HG03439 (cell line): ENCODE measurements around the gene PLAAT3.
"Not testable (repeated sequence)": the region's sequence is repeated elsewhere in the genome, so short reads cannot be mapped to it uniquely, and the experiment has no call there.

Source experiments
- ATAC-seq: cut with Tn5 transposase; IDR thresholded peaks from one replicate; pipeline ENCODE4 v1.9.1; 2021; ENCODE audit warnings: mild to moderate bottlenecking, moderate library complexity; ENCODE audit not compliant: unreplicated experiment

Gene PLAAT3

DNA sequence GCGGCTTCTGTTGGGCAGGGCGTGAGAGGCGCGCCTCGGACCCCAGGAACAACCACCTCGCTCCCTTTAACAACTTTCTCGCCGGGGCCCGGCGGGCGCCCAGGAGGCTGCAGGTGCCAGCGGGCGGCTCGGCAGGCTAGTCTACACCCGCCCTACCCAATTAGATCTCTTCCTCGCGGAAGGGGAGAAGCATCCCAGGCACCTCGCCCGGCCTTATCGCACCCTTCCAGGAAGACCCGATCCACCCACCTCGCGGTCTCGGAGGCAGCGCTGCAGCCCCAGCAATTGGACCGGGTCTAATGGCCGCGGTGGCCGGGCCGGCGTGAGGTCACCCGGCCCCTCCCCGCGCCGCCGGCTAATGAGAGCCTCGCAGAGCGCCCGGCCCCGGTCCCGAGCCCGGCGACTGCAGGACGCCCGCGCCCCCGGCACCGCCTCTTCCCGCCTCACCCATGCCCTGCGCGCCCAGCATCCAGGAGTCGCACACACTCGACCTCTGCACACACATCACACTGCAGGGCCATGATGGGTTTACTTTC lies at the start of gene PLAAT3:
TSS of gene PLAAT3 (minus strand) at position 298 of the 536 bp plus-strand sequence. CDS start 419 bp downstream, outside the sequence.
- ATAC-seq, result no peak

DNA sequence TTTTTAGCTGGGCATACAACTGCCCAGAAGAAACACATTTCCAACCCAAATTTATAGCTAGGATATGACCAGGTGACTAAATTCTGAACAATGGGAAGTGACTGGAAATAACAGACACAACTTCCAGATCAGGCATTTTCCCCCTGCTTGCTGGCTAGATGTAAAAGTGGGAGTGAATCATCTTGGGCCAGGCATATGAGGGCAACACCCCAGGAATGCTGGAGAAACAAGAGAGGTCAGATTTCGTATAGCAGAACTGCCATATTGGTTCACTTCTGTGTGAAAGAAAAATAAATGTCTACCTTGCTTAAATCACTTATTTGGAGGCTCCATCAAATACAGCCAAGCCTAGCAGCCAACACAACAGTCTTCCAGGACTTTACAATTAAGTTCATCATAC lies 49.6 kb upstream of the PLAAT3 start:
- no peak for ATAC-seq

DNA sequence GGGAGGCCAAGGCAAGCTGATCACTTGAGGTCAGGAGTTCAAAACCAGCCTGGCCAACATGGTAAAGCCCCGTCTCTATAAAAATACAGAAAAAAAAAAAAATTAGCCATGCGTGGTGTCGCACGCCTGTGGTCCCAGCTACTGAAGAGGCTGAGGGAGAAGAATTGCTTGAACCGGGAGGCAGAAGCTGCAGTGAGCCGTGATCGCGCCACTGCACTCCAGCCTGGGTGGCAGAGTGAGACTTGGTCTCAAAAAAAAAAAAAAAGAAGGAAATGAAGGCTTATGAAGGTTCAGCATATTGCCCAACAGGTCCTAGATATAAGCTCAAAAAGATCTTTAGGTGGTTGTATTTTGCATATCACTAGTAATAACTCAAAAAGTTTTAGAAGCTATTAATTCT lies 46.7 kb upstream of the PLAAT3 start:
- ATAC-seq, result no peak

DNA sequence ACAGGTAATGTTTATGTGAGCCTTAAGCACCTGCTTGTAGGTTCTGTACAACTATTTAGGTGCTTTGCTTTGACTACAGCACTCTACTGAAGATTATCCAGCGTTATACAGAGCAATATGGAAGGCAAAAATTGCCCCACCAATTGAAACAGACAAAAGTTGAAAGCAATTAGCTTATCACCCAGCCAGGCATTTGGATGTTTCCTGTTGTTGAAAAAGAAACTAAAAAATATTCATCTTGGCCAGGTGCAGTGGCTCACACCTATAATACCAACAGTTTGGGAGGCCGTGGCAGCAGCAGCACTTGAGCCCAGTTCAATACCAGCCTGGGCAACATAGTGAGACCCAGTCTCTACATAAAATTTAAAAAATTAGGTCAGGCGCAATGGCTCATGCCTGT lies 38.4 kb upstream of the PLAAT3 start:
- ATAC-seq, result no peak

DNA sequence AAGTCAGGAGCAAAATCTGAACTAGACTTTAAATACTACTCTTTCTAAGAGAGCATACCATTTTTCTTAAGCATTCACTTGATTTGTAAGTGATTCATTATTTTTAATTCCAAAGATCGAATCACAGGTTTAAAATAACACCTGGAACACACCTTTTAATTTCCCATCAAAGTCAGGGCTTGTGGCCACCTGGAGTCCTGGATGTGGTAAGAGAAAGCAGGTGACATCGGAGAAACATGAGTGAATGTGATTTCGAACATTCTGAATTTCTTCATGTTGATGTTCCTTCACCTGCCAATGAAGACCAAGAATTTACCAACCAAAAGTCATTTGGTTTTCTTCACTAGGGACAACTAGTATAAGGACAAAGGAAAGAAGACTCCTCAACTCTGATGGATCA lies 29.0 kb upstream of the PLAAT3 start:
- no peak for ATAC-seq

DNA sequence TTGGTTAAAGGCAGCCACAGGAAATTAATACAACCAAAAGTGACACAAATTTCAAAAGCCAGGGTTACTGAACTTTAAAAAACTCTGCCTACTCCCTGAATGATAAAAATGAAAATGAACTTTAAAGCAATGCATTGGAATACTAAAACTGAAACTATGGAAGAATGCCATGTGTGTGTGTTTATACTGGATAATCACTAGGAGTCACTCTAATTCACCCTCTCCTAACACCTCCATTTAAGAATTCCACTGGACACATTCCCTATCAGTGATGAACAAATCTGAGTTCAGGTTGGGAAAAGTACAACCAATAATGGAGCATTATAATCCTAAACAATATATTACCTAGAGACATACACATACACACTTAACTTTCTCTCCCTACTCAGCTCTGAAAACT lies 27.5 kb upstream of the PLAAT3 start:
- ATAC-seq, result no peak

DNA sequence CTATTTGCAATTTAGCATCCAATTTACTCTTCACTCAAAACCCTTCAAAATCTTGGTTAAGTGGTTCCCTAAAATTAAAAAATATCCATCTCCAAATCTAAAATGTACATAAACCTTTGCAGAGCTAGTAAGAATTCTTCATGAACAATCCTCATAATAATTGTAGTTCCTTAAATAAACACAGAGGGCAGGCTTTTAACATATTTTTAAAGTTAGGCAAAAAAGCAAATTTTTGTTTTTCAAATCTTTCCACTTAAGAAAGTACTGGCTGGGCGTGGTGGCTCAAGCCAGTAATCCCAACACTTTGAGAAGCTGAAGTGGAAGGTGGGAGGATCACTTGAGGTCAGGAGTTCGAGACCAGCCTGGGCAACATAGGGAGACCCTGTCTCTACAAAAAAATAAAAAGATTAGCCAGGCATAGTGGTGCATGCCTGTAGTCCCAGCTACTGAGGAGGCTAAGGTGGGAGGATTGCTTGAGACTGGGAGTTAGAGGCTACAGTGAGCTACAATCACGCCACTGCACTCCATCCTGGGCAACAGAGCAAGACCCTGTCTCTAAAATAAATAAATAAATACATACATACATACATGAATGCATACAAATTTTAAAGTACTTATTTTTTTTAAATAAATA lies 25.1 kb upstream of the PLAAT3 start:
- no peak for ATAC-seq

DNA sequence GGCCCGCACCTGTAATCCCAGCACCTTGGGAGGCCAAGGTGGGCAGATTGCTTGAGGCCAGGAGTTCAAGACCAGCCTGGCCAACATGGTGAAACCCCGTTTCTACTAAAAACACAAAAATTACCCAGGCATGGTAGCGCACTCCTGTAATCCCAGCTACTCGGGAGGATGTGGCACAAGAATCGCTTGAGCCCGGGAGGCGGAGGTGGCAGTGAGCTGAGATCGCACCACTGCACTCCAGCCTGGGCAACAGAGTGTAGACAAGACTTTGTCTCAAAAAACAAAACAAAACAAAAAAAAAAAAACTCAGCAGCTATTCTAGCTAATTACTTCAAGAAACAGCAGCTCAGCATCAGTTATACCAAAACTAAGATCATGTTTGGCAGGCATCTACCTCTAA lies 24.2 kb upstream of the PLAAT3 start:
- ATAC-seq, result not testable (repeated sequence)

DNA sequence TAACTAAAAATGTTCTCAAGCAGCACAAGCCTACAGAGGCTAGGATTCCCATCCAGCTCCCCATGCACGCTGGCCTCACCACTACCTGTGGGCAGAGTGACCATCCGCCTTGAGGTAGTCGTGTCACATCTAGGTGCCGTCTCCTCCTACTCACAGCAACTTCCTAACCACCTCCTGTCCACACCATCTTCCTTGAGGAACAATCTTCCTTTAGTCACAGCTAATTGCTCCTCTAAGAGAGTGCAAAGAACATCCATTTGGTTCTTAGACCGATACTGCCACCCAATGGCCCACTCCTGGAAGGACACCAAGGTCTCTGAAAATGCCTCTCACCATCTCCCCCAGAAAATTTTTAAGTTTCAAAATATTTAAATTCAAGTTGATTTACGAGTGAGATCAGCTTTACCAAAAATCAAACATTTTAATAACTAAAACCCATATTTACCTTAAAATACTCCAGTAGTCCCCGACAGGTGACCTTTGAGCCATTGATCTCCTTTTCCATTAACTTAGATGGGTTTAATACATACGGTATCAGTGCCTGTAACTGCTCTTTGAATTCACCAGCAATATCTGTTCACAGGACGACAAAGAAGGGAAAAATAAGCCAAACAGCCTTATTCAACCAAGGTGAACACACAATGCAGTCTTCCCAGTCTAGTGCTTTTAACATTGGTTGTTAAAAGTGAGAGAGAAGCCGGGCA lies 21.7 kb upstream of the PLAAT3 start:
- ATAC-seq, result no peak

DNA sequence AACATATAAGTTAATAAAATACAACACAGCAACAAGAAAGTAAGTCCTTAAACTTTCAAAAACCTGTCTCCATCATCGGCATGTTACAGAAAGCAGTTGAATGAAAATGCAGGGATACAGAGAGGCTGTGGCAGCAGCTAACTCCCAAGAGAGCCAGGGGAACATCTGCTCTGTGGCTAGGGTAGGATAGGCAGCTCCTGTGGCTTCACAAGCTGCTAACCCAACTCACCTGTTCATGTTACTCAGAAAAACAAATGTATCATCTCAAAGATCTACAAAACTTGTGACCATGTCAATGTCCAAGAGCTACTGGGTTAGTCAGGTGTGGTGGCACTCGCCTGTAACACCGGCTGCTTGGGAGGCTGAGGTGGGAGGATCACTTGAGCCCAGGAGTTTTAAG lies 15.2 kb upstream of the PLAAT3 start:
- ATAC-seq, result no peak

DNA sequence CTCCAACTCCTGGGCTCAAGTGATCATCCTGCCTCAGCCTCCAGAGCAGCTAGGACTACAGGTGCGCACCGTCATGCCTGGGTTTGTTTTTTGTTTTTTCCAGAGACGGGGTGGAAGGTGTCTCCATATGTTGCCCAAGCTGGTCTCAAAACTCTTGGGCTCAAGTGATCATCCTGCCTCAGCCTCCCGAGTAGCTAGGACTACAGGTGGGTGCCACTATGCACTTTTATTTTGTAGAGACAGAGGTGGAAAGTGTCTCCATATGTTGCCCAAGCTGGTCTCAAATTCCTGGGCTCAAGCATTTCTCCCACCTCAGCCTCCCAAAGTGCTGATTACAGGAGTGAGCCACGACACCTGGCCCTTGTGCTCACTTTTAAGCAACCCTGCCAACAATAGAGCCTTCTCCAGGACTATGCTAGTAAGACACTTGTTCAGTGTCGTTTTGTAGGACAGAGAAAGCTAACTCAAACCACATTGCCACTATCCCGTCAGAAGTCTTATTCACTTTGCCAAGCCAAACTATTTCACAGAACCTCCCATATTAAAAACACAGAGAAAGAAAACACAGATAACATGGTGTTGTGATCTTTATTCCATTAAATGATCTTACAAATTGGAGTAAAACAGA lies 9.4 kb upstream of the PLAAT3 start:
- no peak for ATAC-seq

DNA sequence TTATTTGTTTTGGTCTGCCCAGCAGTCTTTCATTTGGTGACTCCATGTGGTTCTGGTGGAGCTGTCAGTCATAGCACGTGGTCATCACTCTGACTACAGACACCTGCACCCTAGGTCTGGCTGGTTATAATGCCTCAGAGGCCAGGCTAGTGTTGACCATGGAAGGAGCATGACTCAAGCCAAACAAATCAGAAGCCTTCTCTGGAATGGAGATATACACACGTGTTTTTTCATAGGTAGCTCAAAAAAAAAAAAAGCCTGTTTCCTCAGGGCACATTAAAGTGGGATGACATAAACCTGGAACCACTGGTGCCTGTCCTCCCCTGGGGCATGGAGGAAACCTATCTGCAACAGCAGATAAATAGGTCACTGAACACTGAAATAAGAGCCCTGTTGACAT lies 8.1 kb upstream of the PLAAT3 start:
- no peak for ATAC-seq

DNA sequence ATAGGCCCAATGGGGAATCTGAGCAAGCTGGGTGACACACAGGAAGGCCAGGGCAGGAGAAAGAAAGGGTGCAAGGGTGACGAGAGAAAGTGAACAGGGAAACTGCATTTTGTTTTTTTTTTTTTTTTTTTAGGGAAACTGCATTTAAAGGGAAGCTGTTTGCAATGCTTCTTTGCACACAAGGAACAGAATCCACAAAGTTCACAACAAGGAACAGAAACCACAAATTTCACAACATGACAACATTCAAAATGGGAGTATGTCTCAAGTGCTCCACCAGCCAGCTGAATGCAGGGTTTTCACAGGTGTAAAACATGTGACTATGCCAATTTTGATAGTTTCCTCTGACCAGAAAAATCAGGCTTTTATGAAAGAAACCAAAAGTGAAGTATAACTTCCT lies 6.8 kb upstream of the PLAAT3 start:
- no peak for ATAC-seq

DNA sequence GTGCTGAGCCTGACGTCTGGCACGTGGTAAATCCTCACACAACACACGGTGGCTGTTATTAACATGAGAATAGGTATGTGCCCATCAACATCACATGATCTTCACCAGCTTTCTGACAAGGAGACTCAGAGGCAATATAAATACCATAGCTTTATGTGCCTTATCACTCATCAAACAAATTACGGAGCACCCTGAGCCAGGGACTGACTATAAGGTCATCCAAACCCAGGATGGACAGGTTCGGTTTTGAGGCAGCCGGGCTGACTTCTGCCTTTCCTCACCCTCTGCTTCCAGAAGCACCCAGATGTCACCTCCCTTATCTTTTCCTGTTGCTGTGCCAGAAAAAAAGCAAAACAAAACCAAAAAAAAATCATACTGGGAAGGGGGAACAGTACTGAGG lies 5.7 kb upstream of the PLAAT3 start:
- ATAC-seq, result no peak

DNA sequence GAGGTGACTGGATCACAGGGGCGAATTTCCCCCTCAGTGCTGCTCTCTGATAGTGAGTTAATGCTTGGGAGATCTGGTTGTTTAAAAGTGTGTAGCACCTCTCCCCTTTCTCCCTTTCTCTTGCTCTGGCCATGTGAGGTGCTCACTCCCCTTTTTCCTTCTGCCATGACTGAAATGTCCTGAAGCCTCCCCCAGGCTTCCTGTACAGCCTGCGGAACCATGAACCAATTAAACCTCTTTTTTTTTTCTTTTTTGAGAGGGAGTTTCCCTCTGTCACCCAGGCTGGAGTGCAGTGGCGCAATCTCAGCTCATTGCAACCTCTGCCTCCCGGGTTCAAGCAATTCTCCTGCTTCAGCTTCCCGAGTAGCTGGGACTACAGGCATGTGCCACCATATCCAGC lies 3.5 kb upstream of the PLAAT3 start:
- ATAC-seq, result not testable (repeated sequence)

DNA sequence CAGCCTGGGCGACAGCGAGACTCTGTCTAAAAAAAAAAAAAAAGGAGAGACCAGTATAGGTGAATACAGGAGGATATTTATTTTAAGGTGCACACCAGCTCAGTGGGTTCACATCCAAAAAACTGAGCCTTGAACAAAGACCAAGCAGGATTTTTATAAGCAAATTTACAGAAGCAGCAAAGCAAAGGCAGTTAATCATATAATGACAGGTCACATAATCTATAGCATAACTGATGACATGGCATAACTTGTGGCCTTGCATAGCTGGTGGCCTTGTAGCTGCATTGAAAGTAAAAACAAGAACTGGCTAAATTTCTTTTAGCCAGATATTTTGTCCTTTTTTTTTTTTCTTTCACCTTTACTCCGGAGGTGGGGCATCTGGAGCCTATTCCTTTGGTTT lies 2.7 kb upstream of the PLAAT3 start:
- no peak for ATAC-seq

DNA sequence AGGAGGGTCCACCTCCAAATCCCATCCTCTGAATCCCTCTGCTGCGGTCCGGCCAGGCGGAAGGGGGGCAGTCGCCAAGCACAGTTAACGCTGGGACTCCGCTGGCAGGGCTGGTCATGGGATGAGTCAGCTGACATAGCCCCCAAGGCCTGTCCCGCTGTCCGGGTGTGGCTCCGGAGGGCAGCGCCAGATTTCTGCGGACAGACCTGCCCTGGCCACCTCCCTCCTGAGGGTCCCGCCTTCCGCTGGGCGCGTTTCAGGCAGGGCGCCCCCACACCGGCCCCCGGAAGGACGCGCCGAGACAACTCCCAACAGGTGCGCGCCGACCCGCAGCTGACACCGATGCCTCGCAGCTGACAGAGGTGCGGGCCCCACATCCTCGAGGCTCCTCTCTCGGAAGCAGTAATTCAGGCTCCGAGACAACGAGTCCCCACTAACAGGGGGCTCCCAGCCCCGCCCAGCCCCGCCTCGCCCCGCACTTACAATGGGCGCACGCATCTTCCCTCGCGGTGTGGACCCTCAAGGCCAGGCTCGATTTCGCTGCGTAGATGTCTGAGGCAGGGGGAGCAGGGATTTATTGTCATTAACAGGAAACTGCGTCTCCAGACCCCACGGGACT lies 607 bp downstream of the PLAAT3 start:
- ATAC-seq, result no peak

DNA sequence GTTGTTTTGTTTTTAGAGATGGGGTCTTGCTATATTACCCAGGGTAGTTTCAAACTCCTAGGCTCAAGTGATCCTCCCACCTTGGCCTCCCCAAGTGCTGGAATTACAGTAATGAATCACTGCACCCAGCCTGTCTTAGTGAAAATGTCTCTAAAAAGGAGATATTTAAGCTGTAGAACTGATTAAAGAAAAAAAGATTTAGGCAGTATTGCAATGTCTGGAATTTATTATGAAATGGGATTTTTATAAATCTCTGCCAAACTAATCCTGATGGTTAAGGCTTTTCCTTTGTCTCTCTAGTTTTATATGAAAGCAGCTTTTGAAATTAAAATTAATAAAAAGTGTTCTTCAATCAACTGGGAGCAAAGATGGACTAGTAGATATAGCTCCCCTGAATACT lies 2.1 kb downstream of the PLAAT3 start:
- ATAC-seq, result no peak

DNA sequence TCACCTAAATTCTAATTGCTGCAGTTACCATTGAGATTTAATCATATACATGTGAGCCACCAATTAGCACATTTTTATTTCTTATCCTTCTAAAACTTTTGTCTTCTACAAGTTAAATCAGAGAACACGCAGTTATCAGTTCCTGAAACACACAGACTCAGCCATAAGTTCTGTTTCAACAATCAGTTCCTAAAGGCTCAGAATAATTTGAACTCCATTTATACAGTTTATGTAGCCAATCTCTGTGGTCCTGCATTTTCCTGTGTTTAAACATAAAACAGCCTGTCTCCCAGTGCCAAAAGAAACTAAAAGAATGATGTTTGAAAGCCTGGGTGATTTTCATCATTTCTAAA lies 2.9 kb downstream of the PLAAT3 start:
- ATAC-seq, result no peak

DNA sequence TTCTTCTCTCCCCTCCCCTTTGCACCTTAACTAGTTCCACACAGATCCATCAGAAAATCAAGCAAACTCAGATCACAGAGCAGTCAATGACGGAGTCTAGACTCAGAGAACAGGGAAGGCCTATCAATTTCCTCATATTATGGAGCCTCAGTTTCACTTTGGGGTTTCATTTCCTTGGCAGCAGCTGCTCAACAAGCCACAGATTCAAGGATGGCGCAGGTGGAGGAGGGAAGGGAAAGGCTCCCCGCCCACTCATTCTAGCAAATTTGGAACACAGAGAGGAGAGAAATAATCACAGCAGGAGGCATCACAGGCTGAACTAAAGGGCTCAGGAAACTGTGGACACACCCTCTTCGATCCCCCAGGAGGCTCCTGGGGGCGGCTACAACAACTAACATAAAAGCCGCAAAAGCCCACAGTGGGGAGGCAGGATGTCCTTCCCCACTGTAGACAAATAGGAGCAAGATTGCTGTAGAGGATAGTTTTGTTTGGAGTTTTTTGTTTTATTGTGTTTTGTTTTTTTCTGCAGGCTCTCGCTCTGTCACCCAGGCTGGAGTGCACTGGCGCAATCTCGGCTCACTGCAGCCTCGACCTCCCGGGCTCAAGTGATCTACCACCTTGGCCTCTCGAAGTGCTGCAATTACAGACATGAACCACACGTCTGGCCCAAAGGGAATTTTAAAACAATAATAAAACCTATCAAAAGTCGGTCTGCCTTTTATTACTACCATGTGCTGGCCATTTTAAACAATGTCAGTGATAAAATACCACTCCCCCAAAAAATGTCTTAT lies 3.4 kb downstream of the PLAAT3 start:
- ATAC-seq, result no peak

DNA sequence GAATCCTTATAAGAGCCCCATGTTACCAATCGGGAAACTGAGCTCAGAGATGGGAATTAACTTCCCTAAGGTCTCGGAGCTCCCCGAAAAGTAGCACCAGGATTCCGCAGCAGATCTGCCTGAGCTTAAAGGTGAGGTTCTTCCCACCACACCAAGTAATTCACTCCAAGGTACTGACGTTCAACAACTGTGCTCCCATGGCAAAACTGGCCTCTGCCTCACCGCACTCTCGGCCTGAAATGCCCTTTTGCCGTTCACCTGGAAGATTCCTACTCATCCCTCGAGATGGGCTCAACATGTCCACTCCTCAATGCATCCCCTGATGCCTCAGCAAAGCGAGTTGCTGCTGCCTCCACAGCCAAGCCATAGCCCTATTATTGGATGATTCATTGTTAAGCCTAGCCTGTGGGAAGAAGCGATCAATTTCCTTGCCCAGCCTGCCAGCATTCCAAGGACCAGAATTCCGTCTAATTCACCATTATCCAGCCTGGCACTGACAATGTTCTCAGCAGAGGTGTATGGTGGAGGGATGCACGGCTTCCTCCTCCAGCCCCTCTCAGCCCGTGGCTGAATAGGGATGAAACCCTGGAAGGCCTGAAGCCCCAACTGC lies 4.2 kb downstream of the PLAAT3 start:
- ATAC-seq, result no peak
